Right lobe of liver (tissue), 6 donors: ENCODE data around the gene ZNF384. TPM values are rescaled to one million over a fixed set of nuclear protein-coding genes. Genes with fewer than 3 reads are reported as not detected.
A peak's percentile ranks its signal among the peaks of the same experiment; 100 is the strongest.

Experiments
- ATAC-seq, 4 donors: fragments of 200-7000 bp; cut with Tn5 transposase; one replicate each; pipeline ENCODE4 v1.9.1; 2020; ENCODE audit warnings: mild to moderate bottlenecking in 4 of 4, moderate library complexity in 4 of 4
- DNase-seq, 3 donors: peaks; one replicate each; pipeline ENCODE4 v3.0.0-alpha.2; 2020
- H3K27ac ChIP-seq, 3 donors: fragments of 200-600 bp; one replicate each; pipeline ENCODE4 v1.8.0; 2022
- H3K27me3 ChIP-seq, 2 donors: fragments of 200-600 bp; one replicate each; pipeline ENCODE4 v1.8.0; 2022
- H3K36me3 ChIP-seq, 4 donors: fragments of 200-600 bp; sonication (generic) in 1 of 4; one replicate each; pipeline versions ENCODE4 v1.5.1 to v1.8.0; 2017 to 2022; ENCODE audit warnings: control low read depth in 1 of 4
- H3K4me1 ChIP-seq, 4 donors: fragments of 200-600 bp; sonication (generic) in 1 of 4; one replicate each; pipeline versions ENCODE4 v1.5.1 to v1.8.0; 2017 to 2022; ENCODE audit warnings: control low read depth in 1 of 4
- H3K4me3 ChIP-seq, 3 donors: fragments of 200-600 bp; one replicate each; pipeline ENCODE4 v1.8.0; 2022
- H3K9me3 ChIP-seq, 4 donors: fragments of 200-600 bp; sonication (generic) in 1 of 4; one replicate each; pipeline versions ENCODE4 v1.5.1 to v1.8.0; 2017 to 2022; ENCODE audit warnings: control low read depth in 1 of 4
- CTCF ChIP-seq, 4 donors: fragments of 200-600 bp in 3 of 4; fragments of 450-650 bp in 1 of 4; IDR thresholded peaks; one replicate each; pipeline versions ENCODE4 v1.5.1 to v1.8.0; 2016 to 2022; ENCODE audit warnings: antibody characterized with exemption in 4 of 4, mild to moderate bottlenecking in 2 of 4
- POLR2A ChIP-seq: fragments of 450-650 bp; IDR thresholded peaks from one replicate; pipeline ENCODE4 v1.6.1; 2017; ENCODE audit warnings: antibody characterized with exemption, mild to moderate bottlenecking
- WGBS: methylation state at CpG from one replicate; pipeline ENCODE4 v1.1.6; 2018; ENCODE audit warnings: low coverage, low lambda C conversion rate; ENCODE audit not compliant: insufficient coverage; ENCODE audit errors: missing lambda C conversion rate; 5-methylcytosine and 5-hydroxymethylcytosine counted together
- intact Hi-C, 2 donors: fragments of 100-400 bp; cut with DNase I; formaldehyde crosslinking; loops; one replicate each; pipeline versions ENCODE4 v1.11.2 to v1.14.1; 2022
- total RNA-seq, 6 experiments: library from RNA; depleted of rRNA in 2 of 6; stranded (reverse); fragments of >200 nt in 2 of 6; fragmentation: NEBNext Ultra II Directional in 3 of 6; extraction: Animal tissue kit (Norgen Biotek cat#: 25700) in 3 of 6; gene quantifications; one replicate each; pipeline versions ENCODE4 v1.1.0 to v1.2.4, GENCODE V29; 2016 to 2023
- donor health status: DM: no; HTN: yes; CAD: no.
- donor health status: DM: no; HTN: no; CAD: no.
- donor health status: DM: no; HTN: no; CAD: no.
- donor health status: DM: no; HTN: yes; CAD: no.
- donor health status: DM: no; HTN: yes; CAD: no.

Gene ZNF384
- total RNA-seq, 6 experiments from 2014 or later = 11.9 to 22.3 (median 18.3) TPM

DNA sequence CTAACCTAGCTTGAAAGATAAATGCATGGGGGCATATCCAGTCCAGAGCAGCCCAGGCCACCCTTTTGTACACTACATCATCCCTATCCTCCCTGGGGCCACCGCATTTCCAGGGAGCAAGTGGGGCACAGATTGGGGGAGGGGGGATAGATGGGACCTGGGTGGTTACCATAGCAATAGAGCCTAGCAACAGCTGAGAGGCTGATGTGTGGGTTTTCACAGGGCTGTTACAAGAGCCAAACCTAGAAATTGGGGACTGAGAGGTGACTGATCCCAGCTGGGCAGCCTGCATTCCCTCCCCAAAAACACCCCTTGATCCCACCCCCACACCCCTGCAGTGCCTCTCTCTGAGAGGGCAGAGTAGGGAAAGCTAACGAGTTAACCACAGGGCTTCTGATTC is 3.7 kb upstream of the ZNF384 start:
- H3K27me3 ChIP-seq = no peaks in the 10 kb centered on the region
- H3K4me1 ChIP-seq = peaks cover 0 to 13% (median 6%) of the 10 kb centered on the region in 4 donors
- WGBS = 53% methylated on average over 2 of the region's 2 CpGs
- H3K36me3 ChIP-seq = no peaks in the 10 kb centered on the region
- no peak for DNase-seq
- no peaks in the 10 kb centered on the region for H3K9me3 ChIP-seq
- no peak for ATAC-seq
- no peak overlapping the region for H3K4me3 ChIP-seq
- TF ChIP-seq CTCF (IDR thresholded peaks at IDR 0.05) (no peak), POLR2A (no peak)
- no peak overlapping the region for H3K27ac ChIP-seq
- intact Hi-C loops = loop anchor here in 1 of 2 donors (10.0 kb wide), 1 partner anchor 68 kb away; no protein-coding TSS in a partner anchor

- WGBS = 87% methylated on average over 4 of the region's 4 CpGs
- intact Hi-C loops = loop anchor here in 1 of 2 donors (10.0 kb wide), 1 partner anchor 67 kb away; no protein-coding TSS in a partner anchor
- Histone ChIP-seq H3K27ac (no peak overlapping the region), H3K4me1 (peaks cover 0 to 26% (median 7%) of the 10 kb centered on the region in 4 donors), H3K27me3 (no peaks in the 10 kb centered on the region), H3K36me3 (no peaks in the 10 kb centered on the region), H3K4me3 (no peak overlapping the region), H3K9me3 (no peaks in the 10 kb centered on the region)
- TF ChIP-seq CTCF (IDR thresholded peaks at IDR 0.05) = no peak
- TF ChIP-seq POLR2A = no peak
- DNase-seq (no peak), ATAC-seq (no peak)
Observed at GRCh38 chr12:6691473-6691872, 2.3 kb upstream of the ZNF384 start.

GRCh38 chr12:6688543-6688998 is 604 bp downstream of the ZNF384 start:
- WGBS = 0% methylated on average over 6 of the region's 13 CpGs
- peak in 2 of 3 donors; percentile 55 to 82 for DNase-seq

GRCh38 chr12:6685814-6686213 is 3.4 kb downstream of the ZNF384 start:
- Histone ChIP-seq H3K27me3 (no peaks in the 10 kb centered on the region), H3K36me3 (peaks cover 0 to 13% (median 3%) of the 10 kb centered on the region in 4 donors), H3K4me3 (no peak overlapping the region), H3K9me3 (no peaks in the 10 kb centered on the region), H3K27ac (no peak overlapping the region), H3K4me1 (peaks cover 0 to 28% (median 7%) of the 10 kb centered on the region in 4 donors)
- intact Hi-C loops = no loop called here
- 79% methylated on average over 3 of the region's 3 CpGs for WGBS
- DNase-seq (no peak), ATAC-seq (no peak)
- TF ChIP-seq CTCF (IDR thresholded peaks at IDR 0.05) = no peak
- no peak for TF ChIP-seq POLR2A

More at GRCh38 chr12:6688543-6688998, 604 bp downstream of the ZNF384 start:
- H3K27ac ChIP-seq = peak overlapping the region; percentile 83 to 93 (median 86)
- TF ChIP-seq POLR2A (no peak), CTCF (IDR thresholded peaks at IDR 0.05) (no peak)
- intact Hi-C loops = no loop called here
- H3K27me3 ChIP-seq = no peaks in the 10 kb centered on the region
- ATAC-seq = peak in 2 of 4 donors; percentile 0 to 1
- no peaks in the 10 kb centered on the region for H3K9me3 ChIP-seq
- no peaks in the 10 kb centered on the region for H3K36me3 ChIP-seq
- H3K4me3 ChIP-seq = peak overlapping the region; percentile 92 to 99 (median 92)
- peaks cover 0 to 28% (median 7%) of the 10 kb centered on the region in 4 donors for H3K4me1 ChIP-seq
